Astrocyte (in vitro differentiated cells and primary cell): Measurements from ENCODE around the gene FN1. TPM values are rescaled to one million over a fixed set of nuclear protein-coding genes. Genes with fewer than 3 reads are reported as not detected.
A peak's percentile ranks its signal among the peaks of the same experiment; 100 is the strongest.

Experiments used
- DNase-seq: peaks from one replicate; pipeline ENCODE4 v3.0.0-alpha.2; 2010; ENCODE audit warnings: low read depth
- FAIRE-seq: peaks from 2 replicates; lab custom pipeline; 2011; peaks lifted over from hg19 to GRCh38; lab: Jason Lieb, UNC
- H2AFZ ChIP-seq: 2 replicates; pipeline ENCODE4 v1.6.0; 2012; ENCODE audit warnings: low read depth, low read length, inconsistent platforms
- H3K27ac ChIP-seq: 2 replicates; pipeline ENCODE4 v1.5.1; 2011; ENCODE audit warnings: low read depth, low read length, inconsistent platforms
- H3K27me3 ChIP-seq: 2 replicates; pipeline ENCODE4 v1.6.0; 2011; ENCODE audit warnings: low read length, inconsistent platforms; ENCODE audit not compliant: insufficient read depth
- H3K36me3 ChIP-seq: 2 replicates; pipeline ENCODE4 v1.5.1; 2011; ENCODE audit warnings: low read length, inconsistent platforms; ENCODE audit not compliant: insufficient read depth
- H3K4me1 ChIP-seq: 2 replicates; pipeline ENCODE4 v1.5.1; 2011; ENCODE audit warnings: low read length, inconsistent platforms; ENCODE audit not compliant: insufficient read depth
- H3K4me2 ChIP-seq: 2 replicates; pipeline ENCODE4 v1.6.0; 2012; ENCODE audit warnings: low read length, inconsistent platforms
- H3K4me3 ChIP-seq: 2 replicates; pipeline ENCODE4 v1.5.1; 2011; ENCODE audit warnings: low read depth, mild to moderate bottlenecking, low read length, inconsistent platforms; ENCODE audit not compliant: insufficient read depth
- H3K79me2 ChIP-seq: 2 replicates; pipeline ENCODE4 v1.6.0; 2012; ENCODE audit warnings: mild to moderate bottlenecking, low read length, inconsistent platforms; ENCODE audit not compliant: insufficient read depth
- H3K9ac ChIP-seq: 2 replicates; pipeline ENCODE4 v1.6.0; 2012; ENCODE audit warnings: mild to moderate bottlenecking, low read length, inconsistent platforms
- H3K9me3 ChIP-seq: 2 replicates; pipeline ENCODE4 v1.5.1; 2012; ENCODE audit warnings: low read depth, mild to moderate bottlenecking, low read length, inconsistent platforms; ENCODE audit not compliant: insufficient read depth
- H4K20me1 ChIP-seq: 2 replicates; pipeline ENCODE4 v1.6.0; 2012; ENCODE audit warnings: low read length, inconsistent platforms; ENCODE audit not compliant: insufficient read depth
- H3K27ac Mint-ChIP-seq: one replicate; pipeline ENCODE4 v1.8.0; 2021; ENCODE audit warnings: mild to moderate bottlenecking, mixed read lengths; ENCODE audit not compliant: unreplicated experiment
- H3K27me3 Mint-ChIP-seq: one replicate; pipeline ENCODE4 v1.8.0; 2021; ENCODE audit warnings: low read depth, mixed read lengths; ENCODE audit not compliant: unreplicated experiment
- H3K36me3 Mint-ChIP-seq: one replicate; pipeline ENCODE4 v1.8.0; 2021; ENCODE audit warnings: low read depth, mixed read lengths; ENCODE audit not compliant: unreplicated experiment
- H3K4me1 Mint-ChIP-seq: one replicate; pipeline ENCODE4 v1.8.0; 2021; ENCODE audit warnings: low read depth, mixed read lengths; ENCODE audit not compliant: unreplicated experiment
- H3K4me3 Mint-ChIP-seq: one replicate; pipeline ENCODE4 v1.8.0; 2021; ENCODE audit warnings: mild to moderate bottlenecking, moderate library complexity, mixed read lengths; ENCODE audit not compliant: unreplicated experiment
- H3K9me3 Mint-ChIP-seq: one replicate; pipeline ENCODE4 v1.8.0; 2021; ENCODE audit warnings: mild to moderate bottlenecking, mixed read lengths; ENCODE audit not compliant: unreplicated experiment
- CTCF ChIP-seq: IDR thresholded peaks from 2 replicates; pipeline ENCODE4 v1.5.1; 2011; ENCODE audit warnings: low read depth, mild to moderate bottlenecking, inconsistent platforms, low read length, moderate library complexity; ENCODE audit not compliant: insufficient read depth
- EZH2 ChIP-seq: IDR thresholded peaks from 2 replicates; pipeline ENCODE4 v1.6.1; 2012; ENCODE audit warnings: mild to moderate bottlenecking, low read length, inconsistent platforms; ENCODE audit not compliant: insufficient read depth
- total RNA-seq: library from RNA; stranded (reverse); gene quantifications from 2 replicates; pipeline ENCODE4 v1.2.1, GENCODE V29; 2021

FN1 gene
- total RNA-seq, 1 donor from 2014 or later = 17,010 TPM

GRCh38 chr2:215363461-215364156 is 72.3 kb downstream of the FN1 start:
- Histone ChIP-seq H3K9me3 (no peaks in the 10 kb centered on the region), H2AFZ (no peak overlapping the region), H3K4me3 (no peak overlapping the region), H4K20me1 (peaks cover 93% of the 10 kb centered on the region), H3K4me1 (no peaks in the 10 kb centered on the region), H3K27ac (peak overlapping the region; percentile 31), H3K4me2 (no peak overlapping the region), H3K27me3 (no peaks in the 10 kb centered on the region), H3K9ac (peak overlapping the region; percentile 17), H3K36me3 (peaks cover 92% of the 10 kb centered on the region), H3K79me2 (no peaks in the 10 kb centered on the region)
- no peaks in the 10 kb centered on the region for H3K9me3 Mint-ChIP-seq
- H3K27me3 Mint-ChIP-seq = no peaks in the 10 kb centered on the region
- DNase-seq (no peak), FAIRE-seq (no peak)
- H3K4me1 Mint-ChIP-seq = peaks cover 45% of the 10 kb centered on the region
- peak overlapping the region; percentile 81 for H3K27ac Mint-ChIP-seq
- H3K36me3 Mint-ChIP-seq = peaks cover 32% of the 10 kb centered on the region
- TF ChIP-seq EZH2 (no peak), CTCF (no peak)
- H3K4me3 Mint-ChIP-seq = peak overlapping the region; percentile 54

GRCh38 chr2:215363039-215363438 is 72.8 kb downstream of the FN1 start:
- Histone ChIP-seq H3K4me1 (no peaks in the 10 kb centered on the region), H3K9me3 (no peaks in the 10 kb centered on the region), H3K4me2 (no peak overlapping the region), H3K27me3 (no peaks in the 10 kb centered on the region), H2AFZ (no peak overlapping the region), H3K27ac (peak overlapping the region; percentile 6), H3K36me3 (peaks cover 89% of the 10 kb centered on the region), H4K20me1 (peaks cover 93% of the 10 kb centered on the region), H3K4me3 (no peak overlapping the region), H3K9ac (no peak overlapping the region), H3K79me2 (no peaks in the 10 kb centered on the region)
- Mint-ChIP-seq H3K27ac (peak overlapping the region; percentile 81), H3K4me3 (peak overlapping the region; percentile 34), H3K27me3 (no peaks in the 10 kb centered on the region), H3K36me3 (peaks cover 32% of the 10 kb centered on the region), H3K4me1 (peaks cover 43% of the 10 kb centered on the region), H3K9me3 (no peaks in the 10 kb centered on the region)
- TF ChIP-seq EZH2 (no peak), CTCF (no peak)
- DNase-seq (no peak), FAIRE-seq (no peak)

- no peak for FAIRE-seq
- Mint-ChIP-seq H3K9me3 (no peaks in the 10 kb centered on the region), H3K4me1 (peaks cover 38% of the 10 kb centered on the region), H3K27me3 (no peaks in the 10 kb centered on the region), H3K36me3 (peaks cover 32% of the 10 kb centered on the region), H3K4me3 (no peak overlapping the region), H3K27ac (peak overlapping the region; percentile 80)
- no peaks in the 10 kb centered on the region for H3K27me3 ChIP-seq
- no peak for TF ChIP-seq EZH2
- TF ChIP-seq CTCF = no peak
- DNase-seq = no peak
- peak overlapping the region; percentile 11 for H3K27ac ChIP-seq
- no peak overlapping the region for H3K4me3 ChIP-seq
- no peak overlapping the region for H3K4me2 ChIP-seq
- H3K79me2 ChIP-seq = no peaks in the 10 kb centered on the region
- no peaks in the 10 kb centered on the region for H3K9me3 ChIP-seq
- H3K9ac ChIP-seq = no peak overlapping the region
- H3K4me1 ChIP-seq = no peaks in the 10 kb centered on the region
- H3K36me3 ChIP-seq = peaks cover 84% of the 10 kb centered on the region
- no peak overlapping the region for H2AFZ ChIP-seq
- H4K20me1 ChIP-seq = peaks cover 92% of the 10 kb centered on the region
Measured at GRCh38 chr2:215362562-215362904, 73.3 kb downstream of the FN1 start.
